GM18951 (cell line): ENCODE data around the gene SIAH2.
A peak's percentile ranks its signal among the peaks of the same experiment; 100 is the strongest.

Experiments used
- POLR2A ChIP-seq: IDR thresholded peaks from 4 replicates; pipeline ENCODE4 v1.6.1; 2011; ENCODE audit warnings: mild to moderate bottlenecking; ENCODE audit not compliant: insufficient read length, insufficient read depth; ENCODE audit errors: extremely low read depth
- in situ Hi-C: fragments of 300-500 bp; cut with MboI; formaldehyde crosslinking; loops from one replicate; pipeline ENCODE4 v1.12.0; 2022; ENCODE audit warnings: low sequenced_read_pairs, mixed read lengths, inconsistent platforms; ENCODE audit not compliant: unreplicated experiment

The SIAH2 gene

GRCh38 chr3:150764566-150764965 is 1.6 kb upstream of the SIAH2 start:
- in situ Hi-C loops, result no loop called here
- peak; percentile 23 for TF ChIP-seq POLR2A

DNA sequence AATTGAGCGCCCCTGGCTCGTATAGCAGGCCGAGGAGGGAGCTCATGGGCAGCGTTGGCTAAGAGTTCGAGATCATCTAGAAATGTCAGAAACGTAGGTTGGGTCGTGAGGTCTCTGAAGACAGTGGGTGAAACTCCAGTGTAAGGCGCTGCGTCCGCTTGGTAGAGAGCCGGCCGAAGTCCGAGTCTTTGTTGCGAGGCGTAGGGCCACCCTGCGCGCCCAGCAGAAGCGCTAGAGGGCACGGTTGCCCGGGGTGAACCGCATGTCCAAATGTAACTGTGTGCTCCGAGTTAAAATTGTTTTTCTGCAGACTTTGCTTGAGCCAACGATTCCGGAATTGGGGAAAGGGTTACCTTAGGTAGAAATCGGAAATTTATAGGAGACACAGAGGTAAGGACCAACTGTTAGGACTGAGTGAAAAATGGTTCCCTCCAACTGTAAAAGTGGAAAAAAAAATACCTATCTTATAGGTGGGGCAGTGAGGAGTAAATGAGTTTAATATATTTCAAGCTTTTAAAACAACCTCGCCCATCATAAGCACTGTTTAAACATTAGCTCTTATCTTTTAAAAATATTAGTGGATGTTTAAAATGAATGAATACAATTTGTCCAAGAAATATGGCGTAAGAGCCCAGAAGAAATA is 993 bp upstream of the SIAH2 start:
- TF ChIP-seq POLR2A, result no peak
- in situ Hi-C loops, result no loop called here

DNA sequence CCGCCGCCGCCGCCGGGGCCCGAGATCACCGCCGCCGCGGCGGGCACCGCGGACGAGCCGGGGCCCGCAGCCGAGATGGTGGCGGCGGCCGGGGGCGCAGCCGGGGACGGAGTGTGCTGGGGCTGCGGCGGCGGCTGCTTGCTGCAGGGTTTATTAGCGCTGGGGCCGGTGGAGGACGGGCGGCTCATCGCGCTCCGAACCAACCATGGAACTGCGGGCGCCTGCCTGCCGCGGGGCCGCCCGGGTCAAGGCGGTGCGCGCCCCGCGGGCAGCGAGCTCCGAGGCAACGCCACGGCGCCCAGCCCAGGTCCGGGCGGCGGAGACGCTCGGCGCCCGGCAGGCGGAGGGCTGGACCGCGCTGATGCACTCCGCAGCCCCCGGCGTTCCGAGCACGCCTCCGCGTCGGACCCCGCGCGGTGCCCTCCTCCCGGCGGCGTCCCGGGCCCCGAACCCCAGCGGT is 277 bp downstream of the SIAH2 start:
- in situ Hi-C loops, result no loop called here
- TF ChIP-seq POLR2A, result no peak

DNA sequence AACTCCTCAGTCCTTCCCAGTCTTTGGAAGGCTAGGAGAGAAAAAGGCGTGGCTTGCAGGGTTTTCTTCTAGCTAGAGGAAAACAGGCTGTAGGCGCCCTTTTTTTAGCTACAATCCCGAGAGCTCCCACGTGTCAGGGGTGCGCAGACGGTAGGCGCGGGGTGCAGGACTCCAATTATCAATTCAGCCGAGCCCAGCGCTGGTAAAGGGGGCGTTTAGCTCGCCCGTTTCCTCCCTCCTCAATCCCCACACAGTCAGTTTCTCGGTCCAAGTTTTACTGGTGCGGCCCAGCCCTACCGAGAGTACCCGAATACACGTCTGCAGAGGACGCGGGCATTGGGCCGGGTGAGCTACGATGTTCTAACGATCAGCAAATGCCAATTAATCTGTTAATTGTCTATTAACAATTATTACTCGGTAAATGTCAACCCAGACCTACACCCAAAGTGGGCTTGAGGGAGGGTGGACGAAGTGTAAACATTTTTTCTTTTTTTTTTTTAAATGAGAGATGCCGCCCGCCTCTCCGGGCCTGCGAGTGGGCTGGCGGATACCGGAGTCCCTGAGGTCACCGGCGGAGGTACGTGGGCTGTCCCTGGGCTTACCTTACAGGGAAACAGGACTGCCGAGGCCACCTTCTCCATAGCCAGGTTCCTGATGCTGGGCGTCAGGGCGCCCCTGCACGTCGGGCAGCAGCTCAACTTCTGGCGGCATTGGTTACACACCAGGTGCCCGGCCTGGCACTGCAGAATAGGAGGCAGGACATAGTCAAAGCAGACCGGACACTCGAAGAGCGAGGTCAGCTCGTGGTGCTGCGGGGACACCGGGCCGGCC is 923 bp downstream of the SIAH2 start:
- in situ Hi-C loops, result no loop called here
- TF ChIP-seq POLR2A, result no peak

GRCh38 chr3:150760431-150761200 is 2.4 kb downstream of the SIAH2 start:
- in situ Hi-C loops, result no loop called here
- TF ChIP-seq POLR2A, result no peak

DNA sequence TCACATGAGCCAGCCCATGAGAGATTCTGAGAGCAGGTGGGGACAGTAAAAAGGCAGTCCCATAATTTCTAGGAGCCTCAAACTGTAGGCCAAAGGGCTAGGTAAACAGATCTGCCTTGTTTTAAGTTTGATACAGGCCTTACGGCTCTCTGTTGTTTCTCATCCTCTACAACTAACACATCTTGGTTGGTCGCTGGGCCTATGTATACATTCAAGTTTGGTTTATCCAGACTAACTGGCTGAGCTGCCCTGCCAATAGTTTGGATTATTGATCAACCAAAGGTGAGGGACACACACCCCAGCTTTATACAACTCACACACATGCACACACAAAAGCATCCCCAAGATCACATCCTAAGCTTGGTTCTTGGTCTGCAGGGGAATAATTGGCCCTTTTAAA is 3.0 kb downstream of the SIAH2 start:
- no peak for TF ChIP-seq POLR2A
- in situ Hi-C loops, result no loop called here

DNA sequence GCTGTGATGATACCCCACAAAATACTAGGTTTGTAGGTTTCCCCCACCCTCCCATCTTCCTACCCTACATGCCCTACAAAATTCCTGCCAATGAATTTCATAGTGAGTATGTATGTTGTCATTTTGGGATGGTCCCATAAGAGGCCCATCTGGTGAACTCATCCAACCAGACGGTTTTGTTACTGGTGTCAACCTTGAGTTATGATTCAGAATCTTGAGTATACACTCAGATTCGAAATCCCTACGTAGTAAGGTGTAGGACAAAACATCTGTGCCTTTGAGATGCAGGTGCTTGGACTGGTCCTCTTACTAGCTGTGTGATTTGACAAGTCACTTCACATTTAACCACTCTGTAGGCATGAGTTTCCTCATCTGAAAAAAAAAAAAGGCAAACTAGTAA is 3.6 kb downstream of the SIAH2 start:
- no peak for TF ChIP-seq POLR2A
- in situ Hi-C loops, result no loop called here

- in situ Hi-C loops, result no loop called here
Measured at GRCh38 chr3:150757768-150758167, 5.2 kb downstream of the SIAH2 start.

DNA sequence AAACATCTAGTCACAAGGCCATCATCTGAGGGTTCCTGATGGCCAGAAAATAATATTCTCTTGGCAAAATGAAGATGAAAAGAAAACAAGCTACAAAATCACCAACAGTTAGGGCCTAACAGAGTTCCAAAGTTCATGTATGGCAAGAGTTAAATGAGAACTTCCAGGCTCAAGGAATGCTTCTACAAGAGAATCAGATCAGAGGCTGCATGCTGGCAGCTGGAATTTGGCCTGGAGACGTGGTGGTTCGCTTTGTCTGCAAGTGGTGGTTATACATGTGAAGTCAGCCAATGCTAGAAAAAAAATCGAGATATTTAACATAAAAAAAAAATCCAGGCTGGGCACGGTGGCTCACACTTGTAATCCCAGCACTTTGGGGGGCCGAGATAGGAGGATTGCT is 5.6 kb downstream of the SIAH2 start:
- no peak for TF ChIP-seq POLR2A
- in situ Hi-C loops, result no loop called here

More at GRCh38 chr3:150757768-150758167, 5.2 kb downstream of the SIAH2 start:
- TF ChIP-seq POLR2A, result no peak

GRCh38 chr3:150756491-150757059 is 6.4 kb downstream of the SIAH2 start:
- in situ Hi-C loops, result no loop called here
- TF ChIP-seq POLR2A, result no peak

GRCh38 chr3:150755902-150756301 is 7.1 kb downstream of the SIAH2 start:
- in situ Hi-C loops, result no loop called here
- TF ChIP-seq POLR2A, result no peak

GRCh38 chr3:150754896-150755295 is 8.1 kb downstream of the SIAH2 start:
- no peak for TF ChIP-seq POLR2A
- in situ Hi-C loops, result no loop called here

- in situ Hi-C loops, result no loop called here
Measured at GRCh38 chr3:150751781-150752263, 11.1 kb downstream of the SIAH2 start.

More at GRCh38 chr3:150751781-150752263, 11.1 kb downstream of the SIAH2 start:
- TF ChIP-seq POLR2A, result no peak
